Diencephalon (tissue), 1 donor: Measurements from ENCODE around the gene DIRAS2. TPM values are rescaled to one million over a fixed set of nuclear protein-coding genes. Genes with fewer than 3 reads are reported as not detected.

Experiments used
- total RNA-seq: library from RNA; depleted of rRNA; stranded (reverse); fragments of >200 nt; gene quantifications from one replicate; pipeline ENCODE4 v1.2.3, GENCODE V29; 2014

The DIRAS2 gene
- total RNA-seq = 97.1 TPM

DNA sequence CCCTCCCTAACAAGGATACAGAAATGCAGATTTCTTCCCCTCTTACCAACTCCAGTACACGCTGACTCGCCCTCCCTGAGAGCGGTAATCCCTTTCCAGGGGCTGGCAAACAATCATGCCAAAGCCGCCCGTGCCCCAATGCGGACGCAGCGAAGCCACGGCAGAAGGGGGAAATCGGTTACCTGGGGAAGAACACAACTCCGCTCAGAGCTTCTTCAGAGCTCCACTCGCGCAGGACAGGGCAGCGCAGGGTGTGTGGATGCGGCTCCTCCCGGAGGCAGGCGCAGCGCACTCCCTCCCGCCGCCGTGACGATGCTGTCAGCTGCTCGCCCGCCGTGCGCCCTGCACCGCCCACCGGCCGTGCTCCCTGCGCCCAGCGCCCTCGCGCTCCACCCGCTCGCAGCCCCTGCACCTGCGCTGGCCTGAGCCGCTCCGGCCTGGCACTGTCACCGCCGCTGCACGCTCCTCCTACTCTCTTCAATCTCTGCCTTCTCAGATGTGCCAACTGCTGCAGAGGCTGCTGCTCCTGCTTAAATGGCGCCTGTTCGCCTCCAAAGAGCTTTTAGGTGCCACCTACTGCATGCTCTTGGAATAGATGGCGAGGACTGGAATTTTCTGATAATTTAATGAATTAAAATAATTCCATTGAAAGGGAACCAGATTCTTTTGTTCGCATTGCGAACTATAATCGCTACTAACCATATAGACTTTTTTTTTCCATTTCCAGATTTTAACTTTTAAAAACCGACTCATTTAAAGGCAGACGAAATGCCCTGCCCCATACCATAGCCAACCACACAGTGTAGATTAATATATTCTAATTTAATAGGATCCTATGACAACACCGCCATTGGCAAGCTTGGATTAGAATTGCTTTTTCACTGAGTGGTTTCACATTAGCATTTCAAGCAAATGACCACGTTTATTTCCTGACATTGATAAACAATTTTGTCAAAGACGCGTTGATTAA lies at the start of gene DIRAS2:
TSS of gene DIRAS2 (minus strand) at position 255 of the 970 bp plus-strand sequence. CDS start 28,997 bp downstream, outside the sequence.

Other genes starting within 250 kb of the DIRAS2 start
- gene SYK, start 159.0 kb upstream of the DIRAS2 start, total RNA-seq = 4.2 TPM